Neuronal stem cell (in vitro differentiated cells): Measurements from ENCODE around the gene MRFAP1.
"Not testable (repeated sequence)": the region's sequence is repeated elsewhere in the genome, so short reads cannot be mapped to it uniquely, and the experiment has no call there.

ENCODE experiments used
- DNase-seq: peaks from one replicate; pipeline ENCODE4 v3.0.0-alpha.2; 2013; ENCODE audit warnings: low spot score
- H2AFZ ChIP-seq: one replicate; pipeline ENCODE4 v1.6.1; 2013; ENCODE audit warnings: mild to moderate bottlenecking, low read length, inconsistent platforms
- H2AK5ac ChIP-seq: 2 replicates; pipeline ENCODE4 v1.6.1; 2013; ENCODE audit warnings: low read depth, mild to moderate bottlenecking, inconsistent platforms, low read length, moderate library complexity, mixed read lengths
- H2BK120ac ChIP-seq: 2 replicates; pipeline ENCODE4 v1.6.1; 2013; ENCODE audit warnings: low read depth, mild to moderate bottlenecking, inconsistent platforms, low read length, moderate library complexity, mixed read lengths
- H2BK12ac ChIP-seq: one replicate; pipeline ENCODE4 v1.6.1; 2013; ENCODE audit warnings: low read length, inconsistent platforms
- H2BK15ac ChIP-seq: 2 replicates; pipeline ENCODE4 v1.6.1; 2013; ENCODE audit warnings: mild to moderate bottlenecking, low read length, inconsistent platforms, mixed read lengths
- H2BK5ac ChIP-seq: one replicate; pipeline ENCODE4 v1.6.1; 2013; ENCODE audit warnings: inconsistent platforms, mild to moderate bottlenecking, low read length, moderate library complexity
- H3K14ac ChIP-seq: one replicate; pipeline ENCODE4 v1.6.1; 2013; ENCODE audit warnings: low read length, inconsistent platforms
- H3K18ac ChIP-seq: 2 replicates; pipeline ENCODE4 v1.6.1; 2013; ENCODE audit warnings: low read length, inconsistent platforms
- H3K23ac ChIP-seq: 2 replicates; pipeline ENCODE4 v1.6.1; 2013; ENCODE audit warnings: low read depth, mild to moderate bottlenecking, mixed read lengths, low read length, inconsistent platforms; ENCODE audit not compliant: poor library complexity
- H3K27ac ChIP-seq: replicated peaks from 3 replicates; pipeline ENCODE4 v1.5.1; 2013; ENCODE audit warnings: low read length, inconsistent platforms
- H3K27me3 ChIP-seq, 3 experiments: 2 replicates each; pipeline ENCODE4 v1.6.1; 2013; ENCODE audit warnings: low read length in 3 of 3, mild to moderate bottlenecking in 2 of 3, inconsistent platforms in 1 of 3, low read depth in 1 of 3, mixed read lengths in 1 of 3, moderate library complexity in 1 of 3; ENCODE audit not compliant: control insufficient read depth in 3 of 3, insufficient read depth in 3 of 3
- H3K36me3 ChIP-seq, 2 donors: replicated peaks in 1 of 2; 2 replicates each; pipeline ENCODE4 v1.6.1; 2013; ENCODE audit warnings: low read length in 2 of 2; ENCODE audit not compliant: control insufficient read depth in 2 of 2, insufficient read depth in 2 of 2
- H3K4ac ChIP-seq: 2 replicates; pipeline ENCODE4 v1.6.1; 2013; ENCODE audit warnings: inconsistent platforms, mild to moderate bottlenecking, low read length, moderate library complexity
- H3K4me1 ChIP-seq, 2 donors: 1 replicate in 1 of 2; 2 replicates in 1 of 2; pipeline ENCODE4 v1.6.1; 2013; ENCODE audit warnings: low read length in 2 of 2, low read depth in 1 of 2; ENCODE audit not compliant: control insufficient read depth in 2 of 2, insufficient read depth in 1 of 2
- H3K4me2 ChIP-seq: one replicate; pipeline ENCODE4 v1.6.1; 2013; ENCODE audit warnings: mild to moderate bottlenecking, low read length, inconsistent platforms; ENCODE audit not compliant: insufficient read depth, poor library complexity, severe bottlenecking
- H3K4me3 ChIP-seq, 2 donors: 2 replicates each; pipeline ENCODE4 v1.5.1; 2013; ENCODE audit warnings: low read length in 2 of 2, mild to moderate bottlenecking in 2 of 2, inconsistent platforms in 1 of 2, moderate library complexity in 1 of 2
- H3K79me1 ChIP-seq: one replicate; pipeline ENCODE4 v1.6.1; 2013; ENCODE audit warnings: low read depth, mild to moderate bottlenecking, inconsistent platforms, low read length, moderate library complexity
- H3K9ac ChIP-seq: one replicate; pipeline ENCODE4 v1.6.1; 2013; ENCODE audit warnings: mild to moderate bottlenecking, low read depth, low read length, inconsistent platforms; ENCODE audit not compliant: poor library complexity
- H3K9me3 ChIP-seq, 2 donors: replicated peaks in 1 of 2; 2 replicates each; pipeline versions ENCODE3 to v1.6.1; 2013; ENCODE audit warnings: low read length in 2 of 2, mild to moderate bottlenecking in 2 of 2, inconsistent platforms in 1 of 2, low read depth in 1 of 2, mixed read lengths in 1 of 2, moderate library complexity in 1 of 2; ENCODE audit not compliant: control insufficient read depth in 2 of 2, insufficient read depth in 1 of 2
- H4K8ac ChIP-seq: one replicate; pipeline ENCODE4 v1.6.1; 2013; ENCODE audit warnings: low read depth, mild to moderate bottlenecking, inconsistent platforms, low read length, moderate library complexity
- H4K91ac ChIP-seq: one replicate; pipeline ENCODE4 v1.6.1; 2013; ENCODE audit warnings: low read length, low read depth, mild to moderate bottlenecking, inconsistent platforms; ENCODE audit not compliant: poor library complexity
- WGBS, 2 donors: extraction: QIAGEN DNeasy Blood & Tissue Kit; methylation state at CpG; one replicate each; pipeline ENCODE4 v1.1.7; 2013; ENCODE audit warnings: missing lambda C conversion rate in 2 of 2, mixed read lengths in 1 of 2; ENCODE audit not compliant: insufficient read length in 2 of 2, insufficient replicate concordance in 1 of 2; ENCODE audit errors: extremely low coverage in 2 of 2; 5-methylcytosine and 5-hydroxymethylcytosine counted together

Gene MRFAP1

GRCh38 chr4:6668391-6668790 lies 27.9 kb downstream of the MRFAP1 start:
- H2BK15ac ChIP-seq, result no peak overlapping the region
- no peak overlapping the region for H3K14ac ChIP-seq
- H3K27me3 ChIP-seq, result peaks cover 0 to 5% (median 0%) of the 10 kb centered on the region in 3 experiments
- no CpG with 5 or more reads among the region's 11 CpGs for WGBS, 2 donors
- no peak overlapping the region for H3K4me3 ChIP-seq
- no peak overlapping the region for H2BK5ac ChIP-seq
- no peak overlapping the region for H4K91ac ChIP-seq
- H3K4me2 ChIP-seq, result no peak overlapping the region
- H3K18ac ChIP-seq, result no peak overlapping the region
- H2AFZ ChIP-seq, result no peak overlapping the region
- H3K23ac ChIP-seq, result no peak overlapping the region
- no peak overlapping the region for H2BK12ac ChIP-seq
- no peak overlapping the region for H3K9ac ChIP-seq
- H3K79me1 ChIP-seq, result peaks cover 3% of the 10 kb centered on the region
- no peak overlapping the region for H3K27ac ChIP-seq
- no peaks in the 10 kb centered on the region for H3K4me1 ChIP-seq
- H3K9me3 ChIP-seq, result peaks cover 8 to 12% of the 10 kb centered on the region in 2 donors
- DNase-seq, result no peak
- no peak overlapping the region for H3K4ac ChIP-seq
- H2BK120ac ChIP-seq, result no peak overlapping the region
- no peak overlapping the region for H4K8ac ChIP-seq
- H3K36me3 ChIP-seq, result peaks cover 0 to 3% of the 10 kb centered on the region in 2 donors
- H2AK5ac ChIP-seq, result no peak overlapping the region

GRCh38 chr4:6671648-6672047 lies 31.2 kb downstream of the MRFAP1 start:
- peaks cover 2% of the 10 kb centered on the region for H3K79me1 ChIP-seq
- no peak overlapping the region for H3K23ac ChIP-seq
- H2BK5ac ChIP-seq, result no peak overlapping the region
- no peak overlapping the region for H3K27ac ChIP-seq
- no peak overlapping the region for H2BK15ac ChIP-seq
- H3K4me2 ChIP-seq, result no peak overlapping the region
- H2BK12ac ChIP-seq, result no peak overlapping the region
- H3K9ac ChIP-seq, result no peak overlapping the region
- H3K4ac ChIP-seq, result no peak overlapping the region
- no peak for DNase-seq
- peaks cover 0 to 6% of the 10 kb centered on the region in 2 donors for H3K4me1 ChIP-seq
- H3K27me3 ChIP-seq, result peaks cover 0 to 6% (median 0%) of the 10 kb centered on the region in 3 experiments
- H2AK5ac ChIP-seq, result no peak overlapping the region
- H4K8ac ChIP-seq, result no peak overlapping the region
- H2AFZ ChIP-seq, result no peak overlapping the region
- no peak overlapping the region for H2BK120ac ChIP-seq
- H3K4me3 ChIP-seq, result no peak overlapping the region
- no peak overlapping the region for H3K14ac ChIP-seq
- H4K91ac ChIP-seq, result no peak overlapping the region
- H3K9me3 ChIP-seq, result peaks cover 0 to 7% of the 10 kb centered on the region in 2 donors
- no CpG with 5 or more reads among the region's 1 CpG for WGBS, 2 donors
- H3K18ac ChIP-seq, result no peak overlapping the region
- peaks cover 10 to 16% of the 10 kb centered on the region in 2 donors for H3K36me3 ChIP-seq

DNA sequence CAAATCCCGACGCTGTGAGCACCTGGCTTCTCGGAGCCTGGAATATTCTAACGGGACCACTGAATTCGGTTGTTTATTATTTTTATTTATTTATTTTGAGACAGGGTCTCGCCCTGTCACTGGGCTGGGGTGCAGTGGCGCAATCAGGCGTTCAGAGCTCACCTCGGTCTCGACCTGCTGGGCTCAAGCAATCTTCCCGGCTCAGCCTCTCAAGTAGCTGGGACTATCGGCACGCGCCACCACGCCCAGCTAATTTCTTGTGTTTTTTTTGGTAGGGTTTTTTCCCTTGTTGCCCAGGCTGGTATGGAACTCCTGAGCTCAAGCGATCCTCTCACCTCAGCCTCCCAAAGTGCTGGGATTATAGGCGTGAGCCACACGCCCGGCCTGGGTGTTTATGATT lies 31.6 kb downstream of the MRFAP1 start:
- H2BK5ac ChIP-seq, result no peak overlapping the region

DNA sequence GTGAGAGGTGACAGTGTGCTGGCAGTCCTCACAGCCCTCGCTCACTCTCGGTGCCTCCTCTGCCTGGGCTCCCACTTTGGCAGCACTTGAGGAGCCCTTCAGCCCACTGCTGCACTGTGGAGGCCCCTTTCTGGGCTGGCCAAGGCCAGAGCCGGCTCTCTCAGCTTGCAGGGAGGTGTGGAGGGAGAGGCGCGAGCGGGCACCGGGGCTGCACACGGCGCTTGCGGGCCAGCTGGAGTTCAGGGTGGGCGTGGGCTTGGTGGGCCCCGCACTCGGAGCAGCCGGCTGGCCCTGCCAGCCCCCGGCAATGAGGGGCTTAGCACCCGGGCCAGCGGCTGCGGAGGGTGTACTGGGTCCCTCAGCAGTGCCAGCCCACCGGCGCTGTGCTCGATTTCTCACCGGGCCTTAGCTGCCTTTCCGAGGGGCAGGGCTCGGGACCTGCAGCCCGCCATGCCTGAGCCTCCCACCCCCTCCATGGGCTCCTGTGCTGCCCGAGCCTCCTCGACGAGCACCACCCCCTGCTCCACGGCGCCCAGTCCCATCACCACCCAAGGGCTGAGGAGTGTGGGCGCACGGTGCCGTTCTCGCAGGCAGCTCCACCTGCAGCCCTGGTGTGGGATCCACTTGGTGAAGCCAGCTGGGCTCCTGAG lies 32.2 kb downstream of the MRFAP1 start:
- H3K79me1 ChIP-seq, H3K23ac ChIP-seq, H2AFZ ChIP-seq, H3K9ac ChIP-seq, H4K91ac ChIP-seq, H3K27me3 ChIP-seq, H3K4me2 ChIP-seq, H3K27ac ChIP-seq, H3K4ac ChIP-seq, H3K9me3 ChIP-seq, H3K4me3 ChIP-seq, DNase-seq, H3K4me1 ChIP-seq, H2BK5ac ChIP-seq, H3K18ac ChIP-seq, H2BK12ac ChIP-seq, H2AK5ac ChIP-seq, H2BK15ac ChIP-seq, H4K8ac ChIP-seq, H3K14ac ChIP-seq, H2BK120ac ChIP-seq: not testable (repeated sequence)
- peaks cover 13 to 23% of the 10 kb centered on the region in 2 donors for H3K36me3 ChIP-seq
- no CpG with 5 or more reads among the region's 34 CpGs for WGBS, 2 donors

More for the DNA sequence above, 31.6 kb downstream of the MRFAP1 start:
- Histone ChIP-seq H3K9me3 (peaks cover 0 to 7% of the 10 kb centered on the region in 2 donors), H3K23ac (no peak overlapping the region), H2BK12ac (no peak overlapping the region), H3K4me1 (peaks cover 0 to 8% of the 10 kb centered on the region in 2 donors), H2AFZ (no peak overlapping the region), H3K27ac (no peak overlapping the region), H2BK120ac (no peak overlapping the region), H4K8ac (no peak overlapping the region), H3K27me3 (peaks cover 0 to 6% (median 0%) of the 10 kb centered on the region in 3 experiments), H2BK15ac (no peak overlapping the region), H3K9ac (no peak overlapping the region), H3K18ac (no peak overlapping the region), H3K79me1 (peaks cover 5% of the 10 kb centered on the region), H2AK5ac (no peak overlapping the region), H3K14ac (no peak overlapping the region), H3K4ac (no peak overlapping the region), H3K36me3 (peaks cover 13 to 21% of the 10 kb centered on the region in 2 donors), H3K4me3 (no peak overlapping the region), H4K91ac (no peak overlapping the region), H3K4me2 (no peak overlapping the region)
- no peak for DNase-seq
- WGBS, 2 donors, result no CpG with 5 or more reads among the region's 19 CpGs
